ENCODE data around the gene UPF1.
A peak's percentile ranks its signal among the peaks of the same experiment; 100 is the strongest.

DNA sequence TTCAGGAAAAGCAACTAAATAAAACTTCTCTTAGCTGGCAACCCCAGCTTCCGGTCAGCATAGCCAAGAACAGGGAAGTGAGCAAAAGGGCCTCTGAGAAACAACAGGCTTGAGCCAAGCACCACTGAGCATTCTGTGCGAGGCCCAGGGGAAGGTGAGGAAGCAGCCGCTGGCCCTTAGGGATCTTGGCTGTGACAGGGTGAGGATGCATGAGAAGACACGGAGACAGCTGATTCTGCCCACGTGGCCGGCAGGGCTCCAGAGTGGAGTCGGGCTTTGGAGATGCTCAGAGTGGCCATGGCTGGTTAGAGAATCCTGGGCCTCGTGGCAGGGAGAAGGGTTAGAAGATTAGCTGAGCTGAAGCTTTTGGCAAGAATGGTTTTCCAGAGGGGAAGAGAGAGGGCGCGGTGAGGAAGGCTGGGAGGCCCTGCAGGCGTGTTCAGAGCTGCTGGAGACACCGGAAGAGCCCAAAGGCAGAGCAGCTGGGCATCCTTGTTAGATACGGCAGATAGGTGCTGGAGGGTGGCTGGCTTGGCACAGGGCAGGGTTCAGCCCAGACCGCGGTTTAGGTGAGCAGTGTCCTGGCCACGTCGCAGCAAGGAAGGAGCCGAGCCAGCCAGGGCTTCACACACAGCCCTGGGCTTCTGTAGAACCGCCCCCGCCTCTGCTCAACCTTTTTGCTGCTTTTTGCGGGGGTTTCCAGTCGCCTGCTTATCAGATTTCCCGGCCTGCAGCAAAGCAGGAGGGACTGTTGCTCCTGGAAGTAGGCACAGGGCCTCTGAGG lies 17.3 kb downstream of the UPF1 start:
- no peak for TF ChIP-seq POLR2A (IDR thresholded peaks at IDR 0.05)
- TF ChIP-seq, protein P1, sequence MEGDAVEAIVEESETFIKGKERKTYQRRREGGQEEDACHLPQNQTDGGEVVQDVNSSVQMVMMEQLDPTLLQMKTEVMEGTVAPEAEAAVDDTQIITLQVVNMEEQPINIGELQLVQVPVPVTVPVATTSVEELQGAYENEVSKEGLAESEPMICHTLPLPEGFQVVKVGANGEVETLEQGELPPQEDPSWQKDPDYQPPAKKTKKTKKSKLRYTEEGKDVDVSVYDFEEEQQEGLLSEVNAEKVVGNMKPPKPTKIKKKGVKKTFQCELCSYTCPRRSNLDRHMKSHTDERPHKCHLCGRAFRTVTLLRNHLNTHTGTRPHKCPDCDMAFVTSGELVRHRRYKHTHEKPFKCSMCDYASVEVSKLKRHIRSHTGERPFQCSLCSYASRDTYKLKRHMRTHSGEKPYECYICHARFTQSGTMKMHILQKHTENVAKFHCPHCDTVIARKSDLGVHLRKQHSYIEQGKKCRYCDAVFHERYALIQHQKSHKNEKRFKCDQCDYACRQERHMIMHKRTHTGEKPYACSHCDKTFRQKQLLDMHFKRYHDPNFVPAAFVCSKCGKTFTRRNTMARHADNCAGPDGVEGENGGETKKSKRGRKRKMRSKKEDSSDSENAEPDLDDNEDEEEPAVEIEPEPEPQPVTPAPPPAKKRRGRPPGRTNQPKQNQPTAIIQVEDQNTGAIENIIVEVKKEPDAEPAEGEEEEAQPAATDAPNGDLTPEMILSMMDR (IDR thresholded peaks at IDR 0.05 in 8 of 11, conservative IDR thresholded peaks at IDR 0.05 in 3 of 11), result no peak
- TF ChIP-seq POLR2AphosphoS5 (IDR thresholded peaks at IDR 0.05), result peak; percentile 65 to 78 (median 74)

All from spleen (tissue), 7 donors.